IPS-20b (cell line): ENCODE measurements around the gene PTPDC1.

ENCODE experiments used
- H3K27ac ChIP-seq: one replicate; pipeline ENCODE4 v1.5.1; 2013; ENCODE audit warnings: low read length
- H3K27me3 ChIP-seq: 2 replicates; pipeline ENCODE4 v1.6.1; 2013; ENCODE audit warnings: mild to moderate bottlenecking, low read length, inconsistent platforms; ENCODE audit not compliant: insufficient read depth
- H3K36me3 ChIP-seq: 2 replicates; pipeline ENCODE4 v1.6.1; 2013; ENCODE audit warnings: low read depth, mild to moderate bottlenecking, inconsistent platforms, low read length, moderate library complexity; ENCODE audit not compliant: insufficient read depth
- H3K4me1 ChIP-seq: 2 replicates; pipeline ENCODE4 v1.6.1; 2013; ENCODE audit warnings: mild to moderate bottlenecking, control low read depth, inconsistent platforms, low read length, moderate library complexity; ENCODE audit not compliant: insufficient read depth
- H3K4me3 ChIP-seq: 2 replicates; pipeline ENCODE4 v1.5.1; 2013; ENCODE audit warnings: mild to moderate bottlenecking, low read length, inconsistent platforms
- H3K9ac ChIP-seq: 2 replicates; pipeline ENCODE4 v1.6.1; 2013; ENCODE audit warnings: low read depth, mild to moderate bottlenecking, inconsistent platforms, low read length, moderate library complexity
- H3K9me3 ChIP-seq: 2 replicates; pipeline ENCODE4 v1.6.1; 2013; ENCODE audit warnings: mild to moderate bottlenecking, low read depth, low read length, inconsistent platforms; ENCODE audit not compliant: insufficient read depth

The PTPDC1 gene

DNA sequence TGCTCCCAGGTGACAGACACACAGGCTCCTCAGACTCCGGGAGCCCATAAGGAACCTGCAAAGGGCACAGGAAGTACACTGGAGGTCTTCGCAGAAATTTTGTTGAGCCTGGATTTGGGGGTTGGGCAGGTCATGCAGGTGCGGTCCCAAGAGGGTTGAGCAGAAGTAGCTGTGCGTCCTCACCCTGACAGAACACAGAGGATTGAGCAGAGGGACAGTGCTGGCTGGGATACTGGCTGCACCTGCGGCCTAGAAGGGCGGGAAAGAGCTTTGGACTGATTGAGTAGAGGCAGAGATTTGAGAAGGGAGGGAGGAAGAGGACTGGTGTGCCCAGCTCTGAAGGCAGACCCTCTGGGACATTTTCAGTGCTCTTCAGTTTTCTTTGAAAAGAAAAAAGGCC lies 65.4 kb downstream of the PTPDC1 start:
- no peak overlapping the region for H3K9ac ChIP-seq
- no peaks in the 10 kb centered on the region for H3K9me3 ChIP-seq

DNA sequence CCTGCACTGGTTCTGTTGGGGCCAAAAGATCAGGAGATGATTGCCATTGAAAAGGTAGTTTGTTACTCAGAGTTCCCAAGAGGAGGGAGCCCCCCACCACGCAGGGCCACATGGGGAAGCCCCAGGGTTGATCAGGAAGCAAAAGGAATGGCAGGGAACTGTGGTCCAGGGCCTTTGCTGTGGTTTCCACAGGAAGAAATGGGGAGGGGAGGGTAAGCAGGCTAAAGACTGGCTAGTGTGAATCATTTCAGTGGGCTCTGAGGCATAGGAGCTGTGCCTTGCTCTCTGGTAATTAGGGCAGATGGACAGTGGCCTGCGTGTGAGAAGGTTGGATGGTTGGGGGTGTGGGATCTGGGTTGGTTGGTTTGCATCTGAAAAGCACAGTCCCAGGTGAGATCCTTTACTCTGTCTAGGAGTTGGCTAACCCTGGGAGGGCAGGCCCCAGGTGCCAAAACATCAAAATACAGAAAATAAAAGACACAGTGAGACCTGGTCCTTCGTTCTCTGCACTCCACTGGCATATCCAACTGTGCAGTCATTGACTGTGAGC lies 66.1 kb downstream of the PTPDC1 start:
- H3K36me3 ChIP-seq: no peaks in the 10 kb centered on the region
- no peak overlapping the region; the same call in 1 of the 2 replicates for H3K9ac ChIP-seq
- H3K27ac ChIP-seq: peak overlapping the region; percentile 12
- H3K9me3 ChIP-seq: no peaks in the 10 kb centered on the region
- peaks cover 23% of the 10 kb centered on the region for H3K4me1 ChIP-seq
- H3K4me3 ChIP-seq: no peak overlapping the region
- no peaks in the 10 kb centered on the region for H3K27me3 ChIP-seq

More for the DNA sequence above, 65.4 kb downstream of the PTPDC1 start:
- no peak overlapping the region for H3K27ac ChIP-seq
- H3K4me3 ChIP-seq: no peak overlapping the region
- peaks cover 23% of the 10 kb centered on the region for H3K4me1 ChIP-seq
- H3K27me3 ChIP-seq: no peaks in the 10 kb centered on the region
- no peaks in the 10 kb centered on the region for H3K36me3 ChIP-seq

DNA sequence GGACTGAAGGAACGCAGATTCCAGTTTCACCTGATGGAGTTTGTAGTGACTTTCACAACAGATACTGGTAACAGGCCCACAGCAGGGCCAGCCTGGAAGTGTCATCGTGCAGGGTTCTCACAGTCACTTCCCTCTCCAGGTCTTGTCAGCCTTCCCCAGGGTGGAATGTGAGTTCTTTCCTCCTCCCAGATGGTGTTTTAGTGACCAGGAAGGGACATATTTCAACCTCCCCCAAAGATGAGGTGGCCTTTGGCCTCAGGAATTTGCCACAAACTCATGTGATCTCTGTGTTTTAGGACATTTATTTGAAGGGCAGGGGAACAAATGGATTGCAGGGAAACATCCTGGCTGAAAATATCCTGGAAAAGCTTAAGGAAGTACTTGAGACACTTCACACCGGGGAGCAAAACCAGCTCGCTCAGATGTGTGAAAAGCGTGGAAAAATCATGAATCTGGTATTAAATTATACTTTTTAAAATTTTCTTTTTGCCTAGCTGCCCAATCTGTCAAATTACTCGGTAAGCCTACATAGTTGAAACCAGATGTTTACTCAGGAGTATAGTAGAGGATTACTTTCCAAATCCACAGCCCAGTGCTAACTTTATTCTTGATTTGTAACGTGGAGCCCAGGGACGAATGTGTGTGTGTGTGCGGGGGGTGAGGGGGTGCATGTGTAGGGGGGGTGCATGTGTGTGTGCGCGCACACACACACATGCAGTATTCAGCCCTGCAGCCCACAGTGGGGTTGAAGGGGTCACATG lies 66.8 kb downstream of the PTPDC1 start:
- no peaks in the 10 kb centered on the region for H3K36me3 ChIP-seq
- H3K27ac ChIP-seq: peak overlapping the region; percentile 12
- no peaks in the 10 kb centered on the region for H3K27me3 ChIP-seq
- no peak overlapping the region for H3K4me3 ChIP-seq
- H3K9ac ChIP-seq: no peak overlapping the region; the same call in 1 of the 2 replicates
- no peaks in the 10 kb centered on the region for H3K9me3 ChIP-seq
- peaks cover 23% of the 10 kb centered on the region for H3K4me1 ChIP-seq

DNA sequence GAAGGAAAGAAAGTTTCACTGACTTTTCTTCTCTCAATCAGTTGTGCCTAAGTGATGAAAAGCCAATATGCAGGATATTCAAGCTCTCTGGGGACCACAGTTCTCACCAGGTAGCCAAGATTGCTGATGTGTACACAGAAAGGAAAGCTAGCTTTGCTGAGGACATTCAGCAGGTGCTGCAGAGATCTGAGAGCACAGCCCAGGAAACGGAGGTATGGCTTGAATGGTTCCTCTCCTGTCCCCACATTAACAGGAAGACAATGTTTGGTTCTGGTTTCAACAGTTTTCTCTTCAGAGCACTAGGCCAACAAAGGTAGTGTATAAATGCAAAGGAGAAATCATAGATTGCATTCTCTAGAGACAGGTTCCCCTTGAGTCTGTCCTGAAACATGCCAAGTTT lies 69.6 kb downstream of the PTPDC1 start:
- no peak overlapping the region for H3K4me3 ChIP-seq
- H3K9ac ChIP-seq: no peak overlapping the region
- H3K27me3 ChIP-seq: no peaks in the 10 kb centered on the region
- no peaks in the 10 kb centered on the region for H3K9me3 ChIP-seq
- peaks cover 22% of the 10 kb centered on the region for H3K4me1 ChIP-seq
- H3K27ac ChIP-seq: no peak overlapping the region
- H3K36me3 ChIP-seq: no peaks in the 10 kb centered on the region

DNA sequence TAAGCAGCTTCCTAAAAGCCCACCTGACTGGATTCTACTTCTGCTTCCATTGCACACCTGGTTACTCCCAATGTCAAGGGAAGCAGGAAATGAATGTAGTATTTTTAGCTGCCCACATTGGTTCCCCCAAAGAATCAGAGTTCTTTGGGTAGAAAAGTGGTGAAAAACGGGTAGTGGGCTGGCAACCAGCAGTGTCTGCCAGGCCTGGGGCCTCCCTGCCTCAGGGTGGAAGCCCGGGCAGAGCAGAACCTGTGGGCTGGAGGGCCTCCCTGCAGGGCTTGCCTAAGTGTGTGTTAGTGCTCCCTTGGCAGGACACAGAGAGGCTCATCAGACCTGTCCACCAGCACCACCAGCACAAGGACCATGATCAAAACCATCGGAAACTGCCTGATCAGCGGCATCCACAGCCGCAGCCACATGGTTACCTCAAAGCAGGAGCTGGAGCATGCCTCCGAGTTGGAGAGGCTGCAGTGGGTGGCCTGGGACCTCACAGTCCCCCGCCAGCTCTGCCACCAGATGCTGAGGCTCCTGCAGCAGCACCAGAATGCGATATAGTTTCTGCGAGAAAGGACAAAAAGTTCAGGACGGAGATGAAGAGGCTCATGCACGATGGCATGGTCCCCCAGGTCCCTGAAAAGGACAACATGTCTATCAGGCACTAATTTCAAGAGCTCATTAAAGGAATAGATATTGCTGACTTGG lies 72.2 kb downstream of the PTPDC1 start:
- no peak overlapping the region for H3K27ac ChIP-seq
- H3K4me1 ChIP-seq: no peaks in the 10 kb centered on the region; the same call in 1 of the 2 replicates
- no peak overlapping the region for H3K9ac ChIP-seq
- no peaks in the 10 kb centered on the region for H3K27me3 ChIP-seq
- H3K4me3 ChIP-seq: no peak overlapping the region
- H3K36me3 ChIP-seq: no peaks in the 10 kb centered on the region
- H3K9me3 ChIP-seq: no peaks in the 10 kb centered on the region

DNA sequence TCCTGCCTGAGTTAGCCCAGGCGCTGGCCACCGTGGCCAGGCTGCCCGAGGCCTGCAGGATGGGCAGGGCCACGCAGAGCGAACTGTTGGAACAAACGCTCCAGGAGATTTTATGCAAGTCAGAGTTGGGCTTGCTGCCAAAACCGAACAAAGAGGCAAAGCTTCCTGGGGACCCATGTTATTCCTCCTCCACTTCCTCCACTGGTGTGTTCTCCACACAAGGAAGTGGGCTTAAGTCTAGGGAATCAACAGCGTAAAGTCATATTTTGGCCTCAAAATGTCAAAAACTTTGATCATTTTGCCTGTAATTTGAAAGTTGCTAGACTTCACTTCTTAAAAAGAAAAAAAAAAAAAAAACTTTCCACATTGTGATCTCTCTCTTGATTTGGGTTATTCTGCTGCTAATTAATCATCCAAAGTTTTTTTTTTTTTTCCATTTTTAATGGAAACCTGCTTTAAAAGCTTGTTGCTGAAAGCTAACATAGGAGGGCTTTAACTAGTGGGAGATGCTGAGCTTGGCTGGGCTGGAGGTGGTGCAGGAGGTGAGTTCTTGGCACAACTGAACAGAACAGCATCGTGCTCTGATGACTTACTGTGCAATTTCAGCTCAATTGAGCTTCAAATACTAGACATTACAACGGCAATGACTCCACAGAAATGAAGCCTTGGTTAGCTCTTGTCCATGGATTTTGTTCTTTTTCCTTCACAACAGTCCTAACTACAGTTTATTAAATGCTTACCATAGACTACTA lies 73.0 kb downstream of the PTPDC1 start:
- no peaks in the 10 kb centered on the region for H3K9me3 ChIP-seq
- no peaks in the 10 kb centered on the region for H3K36me3 ChIP-seq
- no peaks in the 10 kb centered on the region for H3K4me1 ChIP-seq
- H3K9ac ChIP-seq: no peak overlapping the region
- no peak overlapping the region for H3K4me3 ChIP-seq
- H3K27ac ChIP-seq: no peak overlapping the region
- H3K27me3 ChIP-seq: no peaks in the 10 kb centered on the region
